Ishikawa (cell line): ENCODE data around the gene SH3BP4.

Experiments
- CEBPB ChIP-seq: IDR thresholded peaks from 2 replicates; pipeline ENCODE4 v1.6.1; 2012
- EP300 ChIP-seq: IDR thresholded peaks from 2 replicates; pipeline ENCODE4 v1.6.1; 2012; ENCODE audit warnings: borderline replicate concordance
- MAX ChIP-seq: IDR thresholded peaks from 2 replicates; pipeline ENCODE4 v1.6.1; 2012
- RAD21 ChIP-seq: IDR thresholded peaks from 2 replicates; pipeline ENCODE4 v1.6.1; 2012; ENCODE audit warnings: low read depth
- TCF12 ChIP-seq: IDR thresholded peaks from 2 replicates; pipeline ENCODE4 v1.6.1; 2012; ENCODE audit warnings: low read depth
- TF ChIP-seq, protein P1 (sequence below): IDR thresholded peaks from 2 replicates; pipeline ENCODE4 v1.6.1; 2012; ENCODE audit warnings: low read depth, mild to moderate bottlenecking

- TF ChIP-seq MAX: peak; percentile 91
- TF ChIP-seq, protein P1, sequence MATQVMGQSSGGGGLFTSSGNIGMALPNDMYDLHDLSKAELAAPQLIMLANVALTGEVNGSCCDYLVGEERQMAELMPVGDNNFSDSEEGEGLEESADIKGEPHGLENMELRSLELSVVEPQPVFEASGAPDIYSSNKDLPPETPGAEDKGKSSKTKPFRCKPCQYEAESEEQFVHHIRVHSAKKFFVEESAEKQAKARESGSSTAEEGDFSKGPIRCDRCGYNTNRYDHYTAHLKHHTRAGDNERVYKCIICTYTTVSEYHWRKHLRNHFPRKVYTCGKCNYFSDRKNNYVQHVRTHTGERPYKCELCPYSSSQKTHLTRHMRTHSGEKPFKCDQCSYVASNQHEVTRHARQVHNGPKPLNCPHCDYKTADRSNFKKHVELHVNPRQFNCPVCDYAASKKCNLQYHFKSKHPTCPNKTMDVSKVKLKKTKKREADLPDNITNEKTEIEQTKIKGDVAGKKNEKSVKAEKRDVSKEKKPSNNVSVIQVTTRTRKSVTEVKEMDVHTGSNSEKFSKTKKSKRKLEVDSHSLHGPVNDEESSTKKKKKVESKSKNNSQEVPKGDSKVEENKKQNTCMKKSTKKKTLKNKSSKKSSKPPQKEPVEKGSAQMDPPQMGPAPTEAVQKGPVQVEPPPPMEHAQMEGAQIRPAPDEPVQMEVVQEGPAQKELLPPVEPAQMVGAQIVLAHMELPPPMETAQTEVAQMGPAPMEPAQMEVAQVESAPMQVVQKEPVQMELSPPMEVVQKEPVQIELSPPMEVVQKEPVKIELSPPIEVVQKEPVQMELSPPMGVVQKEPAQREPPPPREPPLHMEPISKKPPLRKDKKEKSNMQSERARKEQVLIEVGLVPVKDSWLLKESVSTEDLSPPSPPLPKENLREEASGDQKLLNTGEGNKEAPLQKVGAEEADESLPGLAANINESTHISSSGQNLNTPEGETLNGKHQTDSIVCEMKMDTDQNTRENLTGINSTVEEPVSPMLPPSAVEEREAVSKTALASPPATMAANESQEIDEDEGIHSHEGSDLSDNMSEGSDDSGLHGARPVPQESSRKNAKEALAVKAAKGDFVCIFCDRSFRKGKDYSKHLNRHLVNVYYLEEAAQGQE: no peak
- peak; percentile 32; the same call in 1 of the 2 replicates for TF ChIP-seq CEBPB
- peak; percentile 44 for TF ChIP-seq RAD21
- peak; percentile 87 for TF ChIP-seq TCF12
- TF ChIP-seq EP300: peak; percentile 89
Observed at GRCh38 chr2:235050980-235051351, 99.1 kb downstream of the SH3BP4 start.
